H1 (cell line): ENCODE measurements around the gene UQCC3. TPM values are rescaled to one million over a fixed set of nuclear protein-coding genes. Genes with fewer than 3 reads are reported as not detected.

ENCODE experiments used
- BRCA1 ChIP-seq: IDR thresholded peaks from 2 replicates; pipeline ENCODE4 v1.6.1; 2012; ENCODE audit warnings: low read depth, low read length, improper control_type of control experiment
- CHD1 ChIP-seq: IDR thresholded peaks from 2 replicates; pipeline ENCODE4 v1.6.1; 2012; ENCODE audit warnings: low read depth, low read length, improper control_type of control experiment
- EP300 ChIP-seq, 2 experiments: IDR thresholded peaks; 1 replicate in 1 of 2; 2 replicates in 1 of 2; pipeline ENCODE4 v1.6.1; 2011 to 2012; ENCODE audit warnings: low read depth in 2 of 2, low read length in 2 of 2, mild to moderate bottlenecking in 2 of 2, borderline replicate concordance in 1 of 2, inconsistent platforms in 1 of 2, moderate library complexity in 1 of 2
- EZH2 ChIP-seq: fragments of 200-600 bp; sonication (generic); IDR thresholded peaks from 2 replicates; pipeline ENCODE4 v1.7.1; 2012; ENCODE audit warnings: low read depth, mild to moderate bottlenecking, moderate library complexity, low read length, inconsistent platforms; ENCODE audit not compliant: severe bottlenecking
- GTF2F1 ChIP-seq: IDR thresholded peaks from 2 replicates; pipeline ENCODE4 v1.6.1; 2012; ENCODE audit warnings: low read depth, low read length, improper control_type of control experiment, borderline replicate concordance
- KDM1A ChIP-seq: fragments of 200-600, 300-600 bp; sonication (generic); IDR thresholded peaks from 2 replicates; pipeline ENCODE4 v1.7.1; 2016; ENCODE audit warnings: mild to moderate bottlenecking, low read length, borderline replicate concordance
- KDM4A ChIP-seq: IDR thresholded peaks from one replicate; pipeline ENCODE4 v1.7.1; 2012; ENCODE audit warnings: low read depth, mild to moderate bottlenecking, moderate library complexity, low read length, inconsistent platforms; ENCODE audit not compliant: severe bottlenecking
- MAFK ChIP-seq: IDR thresholded peaks from 2 replicates; pipeline ENCODE4 v1.6.1; 2012; ENCODE audit warnings: low read depth, mild to moderate bottlenecking, improper control_type of control experiment, low read length
- POU5F1 ChIP-seq: IDR thresholded peaks from 2 replicates; pipeline ENCODE4 v1.6.1; 2011; ENCODE audit warnings: low read depth, mild to moderate bottlenecking, low read length, moderate library complexity
- RAD21 ChIP-seq, 2 experiments: IDR thresholded peaks in 1 of 2; conservative IDR thresholded peaks in 1 of 2; 2 replicates each; pipeline ENCODE4 v1.6.1; 2011; ENCODE audit warnings: low read depth in 2 of 2, low read length in 2 of 2, improper control_type of control experiment in 1 of 2, inconsistent platforms in 1 of 2, mild to moderate bottlenecking in 1 of 2, moderate library complexity in 1 of 2
- SAP30 ChIP-seq: fragments of 300-600 bp; sonication (generic); IDR thresholded peaks from 2 replicates; pipeline ENCODE4 v1.7.1; 2012; ENCODE audit warnings: low read length, moderate library complexity, mild to moderate bottlenecking, inconsistent platforms; ENCODE audit not compliant: insufficient read depth, insufficient replicate concordance
- SIN3A ChIP-seq, 2 experiments: IDR thresholded peaks in 1 of 2; conservative IDR thresholded peaks in 1 of 2; 2 replicates each; pipeline ENCODE4 v1.6.1; 2011 to 2012; ENCODE audit warnings: low read length in 2 of 2, improper control_type of control experiment in 1 of 2, low read depth in 1 of 2, mild to moderate bottlenecking in 1 of 2
- SIRT6 ChIP-seq: IDR thresholded peaks from one replicate; pipeline ENCODE4 v1.7.1; 2012; ENCODE audit warnings: low read length, inconsistent platforms
- SRF ChIP-seq: IDR thresholded peaks from 2 replicates; pipeline ENCODE4 v1.6.1; 2011; ENCODE audit warnings: mild to moderate bottlenecking, low read depth, low read length, moderate library complexity
- SUZ12 ChIP-seq: fragments of 200-600 bp; sonication (generic); IDR thresholded peaks from 2 replicates; pipeline ENCODE4 v1.6.1; 2012; ENCODE audit warnings: mild to moderate bottlenecking, inconsistent platforms, low read length, moderate library complexity, mixed read lengths
- TAF7 ChIP-seq: optimal IDR thresholded peaks from 2 replicates; pipeline ENCODE3; 2011; ENCODE audit warnings: low read depth, mild to moderate bottlenecking, inconsistent platforms, low read length, moderate library complexity, borderline replicate concordance
- TBP ChIP-seq: IDR thresholded peaks from 2 replicates; pipeline ENCODE4 v1.6.1; 2011; ENCODE audit warnings: low read depth, low read length, improper control_type of control experiment
- TEAD4 ChIP-seq: IDR thresholded peaks from 2 replicates; pipeline ENCODE4 v1.6.1; 2012; ENCODE audit warnings: low read depth, low read length, inconsistent platforms, mixed read lengths
- polyA plus RNA-seq, 7 experiments: library from polyadenylated mRNA; depleted of rRNA in 3 of 7; stranded (reverse) in 5 of 7; unstranded in 2 of 7; fragments of >200 nt in 5 of 7; fragments of 200-250 nt in 2 of 7; gene quantifications; 1 replicate in 5 of 7; 2 replicates in 1 of 7; 4 replicates in 1 of 7; pipeline versions ENCODE4 v1.2.1 to v1.2.3, GENCODE V29; 2011 to 2013; ENCODE audit warnings: missing spikeins in 2 of 7, mixed read lengths in 2 of 7
- total RNA-seq: library from RNA; stranded (reverse); fragmentation: NEBNext Ultra II Directional; extraction: Animal tissue kit (Norgen Biotek cat#: 25700); gene quantifications from 2 replicates; pipeline ENCODE4 v1.2.1, GENCODE V29; 2021
- TF ChIP-seq, protein P1 (sequence below): IDR thresholded peaks from 2 replicates; pipeline ENCODE4 v1.6.1; 2012; ENCODE audit warnings: inconsistent platforms
- TF ChIP-seq, protein P2 (sequence below): IDR thresholded peaks from 2 replicates; pipeline ENCODE4 v1.6.1; 2012; ENCODE audit warnings: inconsistent platforms
- TF ChIP-seq, protein P3 (sequence below): IDR thresholded peaks from 2 replicates; pipeline ENCODE4 v1.6.1; 2012; ENCODE audit warnings: low read length, inconsistent platforms

UQCC3 gene
- total and polyA plus RNA-seq, 2 of the 8 experiments (the other 6 are each of a cell fraction or from before 2014, with no cell fraction given) = 14.2 to 15.7 TPM

DNA sequence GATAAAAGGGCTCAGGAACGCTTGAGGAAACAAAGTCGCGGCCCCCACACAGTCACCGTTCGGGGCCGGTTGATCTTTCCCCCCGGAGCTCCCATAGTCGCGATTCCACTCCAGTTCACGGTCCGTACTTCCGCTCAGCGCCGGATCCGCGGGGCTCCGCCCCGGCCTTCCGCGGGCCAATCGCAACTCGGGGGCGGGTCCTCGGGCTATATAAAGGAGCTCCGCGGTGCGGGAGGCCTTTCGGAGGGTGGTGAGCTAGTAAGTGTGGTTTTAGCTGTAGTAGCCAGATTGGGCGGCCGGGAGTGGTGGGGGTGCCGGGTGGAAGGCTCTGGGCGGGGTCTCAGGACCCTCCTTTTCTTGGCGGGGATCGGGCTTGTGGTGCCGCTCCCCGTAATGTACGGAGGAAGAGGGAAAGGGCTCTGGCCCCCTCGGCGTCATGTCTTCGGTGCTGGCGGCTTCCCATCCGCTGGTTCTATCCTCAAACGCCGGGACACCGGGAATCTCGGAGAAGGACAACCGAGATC lies 6.3 kb upstream of the UQCC3 start, which contains the start of the genes C11orf98 and CSKMT (continued):
- TF ChIP-seq RAD21 (IDR thresholded peaks at IDR 0.05 in 1 of 2, conservative IDR thresholded peaks at IDR 0.05 in 1 of 2; ENCODE audit: low read depth in 2 of 2, low read length in 2 of 2) = no peak; a peak in 1 of 4 replicates
- no peak for TF ChIP-seq EZH2
- peak; percentile 98 for TF ChIP-seq TBP
- TF ChIP-seq GTF2F1 = peak; percentile 98
- peak in 1 of 2 experiments; percentile 52; a peak in 3 of 4 replicates for TF ChIP-seq SIN3A (conservative IDR thresholded peaks at IDR 0.05 in 1 of 2, IDR thresholded peaks at IDR 0.05 in 1 of 2; ENCODE audit: low read depth in 1 of 2, low read length in 2 of 2)
- TF ChIP-seq KDM4A = no peak
- peak; percentile 96 for TF ChIP-seq TAF7
- no peak for TF ChIP-seq SAP30
- TF ChIP-seq, protein P1, sequence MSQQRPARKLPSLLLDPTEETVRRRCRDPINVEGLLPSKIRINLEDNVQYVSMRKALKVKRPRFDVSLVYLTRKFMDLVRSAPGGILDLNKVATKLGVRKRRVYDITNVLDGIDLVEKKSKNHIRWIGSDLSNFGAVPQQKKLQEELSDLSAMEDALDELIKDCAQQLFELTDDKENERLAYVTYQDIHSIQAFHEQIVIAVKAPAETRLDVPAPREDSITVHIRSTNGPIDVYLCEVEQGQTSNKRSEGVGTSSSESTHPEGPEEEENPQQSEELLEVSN = no peak; the same call in 1 of the 2 replicates
- no peak for TF ChIP-seq SUZ12
- no peak for TF ChIP-seq BRCA1
- no peak for TF ChIP-seq POU5F1
- TF ChIP-seq MAFK = no peak
- TF ChIP-seq TEAD4 = no peak
- no peak for TF ChIP-seq SIRT6
- TF ChIP-seq, protein P2, sequence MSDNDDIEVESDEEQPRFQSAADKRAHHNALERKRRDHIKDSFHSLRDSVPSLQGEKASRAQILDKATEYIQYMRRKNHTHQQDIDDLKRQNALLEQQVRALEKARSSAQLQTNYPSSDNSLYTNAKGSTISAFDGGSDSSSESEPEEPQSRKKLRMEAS = peak; percentile 4; the same call in 1 of the 2 replicates
- TF ChIP-seq, protein P3, sequence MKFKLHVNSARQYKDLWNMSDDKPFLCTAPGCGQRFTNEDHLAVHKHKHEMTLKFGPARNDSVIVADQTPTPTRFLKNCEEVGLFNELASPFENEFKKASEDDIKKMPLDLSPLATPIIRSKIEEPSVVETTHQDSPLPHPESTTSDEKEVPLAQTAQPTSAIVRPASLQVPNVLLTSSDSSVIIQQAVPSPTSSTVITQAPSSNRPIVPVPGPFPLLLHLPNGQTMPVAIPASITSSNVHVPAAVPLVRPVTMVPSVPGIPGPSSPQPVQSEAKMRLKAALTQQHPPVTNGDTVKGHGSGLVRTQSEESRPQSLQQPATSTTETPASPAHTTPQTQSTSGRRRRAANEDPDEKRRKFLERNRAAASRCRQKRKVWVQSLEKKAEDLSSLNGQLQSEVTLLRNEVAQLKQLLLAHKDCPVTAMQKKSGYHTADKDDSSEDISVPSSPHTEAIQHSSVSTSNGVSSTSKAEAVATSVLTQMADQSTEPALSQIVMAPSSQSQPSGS = no peak; the same call in 1 of the 2 replicates
- TF ChIP-seq EP300 (IDR thresholded peaks at IDR 0.05; ENCODE audit: borderline replicate concordance in 1 of 2, low read depth in 2 of 2, low read length in 2 of 2) = peak in 1 of 2 experiments; percentile 71; a peak in 1 of 3 replicates
- TF ChIP-seq KDM1A = no peak
- no peak for TF ChIP-seq CHD1
- TF ChIP-seq SRF = 0 out of 2 replicates have a peak, but pooled peaks have one; percentile 10
